Stimulated activated naive B cell treated with anti-CD40 and anti-IgM and Interleukin-4, amounts not matched to agents 10 μg/mL and 1 μg/mL and 100 μg/mL, for 72 hours (primary cell): ENCODE data around the gene ADAM12.
"Not testable (repeated sequence)": the region's sequence is repeated elsewhere in the genome, so short reads cannot be mapped to it uniquely, and the experiment has no call there.

ENCODE experiments used
- ATAC-seq, 2 donors: fragments of 150-1000 bp; cut with Tn5 transposase; replicated peaks; 2 replicates each; pipeline ENCODE4 v1.10.0; 2021; ENCODE audit warnings: moderate library complexity in 1 of 2
- DNase-seq: peaks from one replicate; pipeline ENCODE4 v3.0.0; 2021
- H3K27ac Mint-ChIP-seq: one replicate; pipeline ENCODE4 v1.8.0; 2022; ENCODE audit warnings: mild to moderate bottlenecking, mixed read lengths
- H3K27me3 Mint-ChIP-seq, 2 donors: one replicate each; pipeline ENCODE4 v1.8.0; 2022; ENCODE audit warnings: mixed read lengths in 2 of 2
- H3K36me3 Mint-ChIP-seq, 2 donors: one replicate each; pipeline ENCODE4 v1.8.0; 2022; ENCODE audit warnings: mixed read lengths in 2 of 2, mild to moderate bottlenecking in 1 of 2
- H3K4me1 Mint-ChIP-seq, 2 donors: one replicate each; pipeline ENCODE4 v1.8.0; 2022; ENCODE audit warnings: mixed read lengths in 2 of 2, mild to moderate bottlenecking in 1 of 2
- H3K4me3 Mint-ChIP-seq, 2 donors: one replicate each; pipeline ENCODE4 v1.8.0; 2022; ENCODE audit warnings: mild to moderate bottlenecking in 2 of 2, mixed read lengths in 2 of 2, moderate library complexity in 1 of 2
- H3K9me3 Mint-ChIP-seq, 2 donors: one replicate each; pipeline ENCODE4 v1.8.0; 2022; ENCODE audit warnings: mixed read lengths in 2 of 2, mild to moderate bottlenecking in 1 of 2

The ADAM12 gene

GRCh38 chr10:125970077-125970630 lies 418.1 kb downstream of the ADAM12 start:
- not testable (repeated sequence) for H3K27ac Mint-ChIP-seq, H3K27me3 Mint-ChIP-seq, ATAC-seq, H3K9me3 Mint-ChIP-seq, H3K4me1 Mint-ChIP-seq, H3K4me3 Mint-ChIP-seq, DNase-seq, H3K36me3 Mint-ChIP-seq

DNA sequence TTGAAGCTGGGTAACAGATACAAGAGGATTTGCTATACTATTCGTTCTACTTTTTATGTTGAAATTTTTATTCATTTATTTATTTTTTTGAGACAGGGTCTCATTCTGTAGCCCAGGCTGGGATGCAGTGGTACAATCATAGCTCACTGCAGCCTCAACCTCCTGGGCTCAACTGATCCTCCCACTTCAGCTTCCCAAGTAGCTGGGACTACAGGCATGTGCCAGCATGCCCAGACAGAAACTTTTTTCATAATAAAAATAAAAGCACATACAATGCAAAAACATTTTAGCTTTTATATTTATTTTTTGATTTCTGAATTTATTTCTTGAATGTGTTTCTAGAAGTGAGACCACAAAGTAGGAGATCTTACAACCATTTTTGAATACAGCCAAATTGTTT lies 420.7 kb downstream of the ADAM12 start:
- no peaks in the 10 kb centered on the region for H3K4me1 Mint-ChIP-seq
- H3K27me3 Mint-ChIP-seq, result peaks cover 0 to 7% of the 10 kb centered on the region in 2 donors
- no peaks in the 10 kb centered on the region for H3K36me3 Mint-ChIP-seq
- DNase-seq (no peak), ATAC-seq (no peak)
- peaks cover 0 to 4% of the 10 kb centered on the region in 2 donors for H3K9me3 Mint-ChIP-seq
- H3K4me3 Mint-ChIP-seq, result no peak overlapping the region
- no peak overlapping the region for H3K27ac Mint-ChIP-seq

DNA sequence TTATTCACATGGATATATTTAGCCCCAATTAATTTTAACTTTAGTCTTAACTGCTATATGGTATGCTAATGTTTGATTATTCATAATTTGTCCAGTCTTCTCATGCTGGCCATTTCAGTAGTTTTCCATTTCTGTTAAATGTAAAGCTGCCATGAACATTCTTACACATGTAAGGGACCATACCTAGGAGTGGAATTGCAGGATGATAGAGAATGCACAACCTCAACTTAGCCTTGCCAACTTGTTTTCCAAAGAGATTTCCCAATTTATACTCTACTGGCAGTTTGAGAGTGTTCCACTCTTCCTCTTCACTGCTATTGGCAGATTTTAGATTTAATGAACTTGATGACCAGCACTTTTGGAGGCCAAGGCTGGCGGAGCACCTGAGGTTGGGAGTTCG lies 423.7 kb downstream of the ADAM12 start:
- H3K9me3 Mint-ChIP-seq, result no peaks in the 10 kb centered on the region
- DNase-seq (no peak), ATAC-seq (no peak)
- H3K4me3 Mint-ChIP-seq, result no peak overlapping the region
- H3K27me3 Mint-ChIP-seq, result peaks cover 0 to 16% of the 10 kb centered on the region in 2 donors
- no peaks in the 10 kb centered on the region for H3K4me1 Mint-ChIP-seq
- H3K27ac Mint-ChIP-seq, result no peak overlapping the region
- no peaks in the 10 kb centered on the region for H3K36me3 Mint-ChIP-seq
